HepG2 (cell line): ENCODE results near the gene BIRC7. TPM values are rescaled to one million over a fixed set of nuclear protein-coding genes. Genes with fewer than 3 reads are reported as not detected.

Source experiments
- ATAC-seq: fragments of 200-7000 bp; cut with Tn5 transposase; 3 replicates; pipeline ENCODE4 v1.9.1; 2020; ENCODE audit warnings: mild to moderate bottlenecking, moderate library complexity
- BruUV-seq: library from RNA; stranded (reverse); fragments of 400-500 nt; replicated peaks from 2 replicates; lab custom pipeline; 2021; lab: Mats Ljungman, UMichigan
- CTCF ChIA-PET: fragments of 300-600 bp; formaldehyde crosslinking; extraction: SDS; loops from one replicate; lab custom pipeline; 2021; ENCODE audit warnings: low total read pairs, inconsistent platforms, low intra/inter-chr PET ratio; lab: Yijun Ruan, JAX
- POLR2A ChIA-PET: fragments of 350-600 bp; sonication (Branson Sonifier 250); formaldehyde crosslinking; loops from one replicate; lab custom pipeline; 2020; ENCODE audit warnings: antibody characterized with exemption, inconsistent platforms; lab: Yijun Ruan, JAX
- DNase-seq: peaks from one replicate; pipeline ENCODE4 v3.0.0-alpha.2; 2015; ENCODE audit warnings: low spot score
- FAIRE-seq: peaks from 3 replicates; lab custom pipeline; 2011; peaks lifted over from hg19 to GRCh38; lab: Jason Lieb, UNC
- H2AFZ ChIP-seq: one replicate; pipeline ENCODE4 v1.6.1; 2011; ENCODE audit warnings: low read length, inconsistent platforms
- H3K27ac ChIP-seq: fragments of 300-600 bp; 3 replicates; pipeline ENCODE4 v1.8.0; 2011; ENCODE audit warnings: mixed run types, mild to moderate bottlenecking, mixed read lengths, low read length, inconsistent platforms; ENCODE audit not compliant: insufficient read depth; ENCODE audit errors: extremely low read length
- H3K27me3 ChIP-seq, 2 experiments: fragments of 200-600 bp in 1 of 2; 2 replicates in 1 of 2; 3 replicates in 1 of 2; pipeline versions ENCODE4 v1.6.0 to v1.8.0; 2011; ENCODE audit warnings: low read length in 2 of 2, mild to moderate bottlenecking in 2 of 2, moderate library complexity in 2 of 2, inconsistent platforms in 1 of 2; ENCODE audit not compliant: insufficient read depth in 2 of 2, control insufficient read depth in 1 of 2
- H3K36me3 ChIP-seq, 2 experiments: fragments of 200-600 bp in 1 of 2; replicated peaks in 1 of 2; 2 replicates in 1 of 2; 3 replicates in 1 of 2; pipeline versions ENCODE4 v1.5.1 to v1.8.0; 2011; ENCODE audit warnings: low read length in 2 of 2, inconsistent platforms in 1 of 2; ENCODE audit not compliant: insufficient read depth in 2 of 2, control insufficient read depth in 1 of 2
- H3K4me1 ChIP-seq: 2 replicates; pipeline ENCODE4 v1.5.1; 2012; ENCODE audit warnings: low read length, inconsistent platforms; ENCODE audit not compliant: insufficient read depth
- H3K4me2 ChIP-seq: 2 replicates; pipeline ENCODE4 v1.6.0; 2011; ENCODE audit warnings: low read depth, low read length, inconsistent platforms
- H3K4me3 ChIP-seq, 3 experiments: fragments of 200-600 bp in 1 of 3; sonication (generic), shearing (Covaris generic) in 1 of 3; replicated peaks in 1 of 3; 2 replicates each; pipeline ENCODE4 v1.5.1; 2011 to 2016; ENCODE audit warnings: low read length in 3 of 3, inconsistent platforms in 2 of 3, low read depth in 2 of 3, mild to moderate bottlenecking in 2 of 3, control low read depth in 1 of 3, mixed read lengths in 1 of 3; ENCODE audit not compliant: insufficient read depth in 1 of 3
- H3K79me2 ChIP-seq: one replicate; pipeline ENCODE4 v1.6.1; 2011; ENCODE audit warnings: low read length, inconsistent platforms; ENCODE audit not compliant: insufficient read depth
- H3K9ac ChIP-seq: 2 replicates; pipeline ENCODE4 v1.6.0; 2011; ENCODE audit warnings: mild to moderate bottlenecking, low read depth, low read length, inconsistent platforms; ENCODE audit not compliant: insufficient read depth
- H3K9me3 ChIP-seq: 2 replicates; pipeline ENCODE4 v1.5.1; 2012; ENCODE audit warnings: mild to moderate bottlenecking, low read length
- H4K20me1 ChIP-seq: 2 replicates; pipeline ENCODE4 v1.6.0; 2011; ENCODE audit warnings: inconsistent platforms, mild to moderate bottlenecking, low read length, moderate library complexity; ENCODE audit not compliant: insufficient read depth
- ATF7-NPFF ChIP-seq: sonication (generic); formaldehyde crosslinking; IDR thresholded peaks from 2 replicates; pipeline ENCODE4 v1.8.1; 2023; ENCODE audit warnings: mild to moderate bottlenecking, low read depth, missing genetic modification reagents, moderate library complexity
- EP300 ChIP-seq, 3 experiments: sonication (generic) in 1 of 3; formaldehyde crosslinking in 1 of 3; IDR thresholded peaks; 2 replicates each; pipeline versions ENCODE4 v1.5.1 to v1.6.1; 2011 to 2020; ENCODE audit warnings: low read depth in 2 of 3, low read length in 2 of 3, borderline replicate concordance in 1 of 3, improper control_type of control experiment in 1 of 3, mild to moderate bottlenecking in 1 of 3, missing genetic modification reagents in 1 of 3, moderate library complexity in 1 of 3
- FOSL1 ChIP-seq: sonication (generic); formaldehyde crosslinking; IDR thresholded peaks from 2 replicates; pipeline ENCODE4 v1.9.0; 2021; ENCODE audit warnings: missing genetic modification reagents, borderline replicate concordance
- FOXJ3 ChIP-seq: sonication (generic); formaldehyde crosslinking; IDR thresholded peaks from 2 replicates; pipeline ENCODE4 v1.4.0; 2020; ENCODE audit warnings: missing genetic modification reagents, mild to moderate bottlenecking, borderline replicate concordance
- IRF1 ChIP-seq: sonication (generic); formaldehyde crosslinking; IDR thresholded peaks from 2 replicates; pipeline ENCODE4 v1.4.0; 2020; ENCODE audit warnings: low read depth, mild to moderate bottlenecking, missing genetic modification reagents
- MXI1 ChIP-seq: IDR thresholded peaks from 3 replicates; pipeline ENCODE4 v1.6.1; 2012; ENCODE audit warnings: low read depth, low read length, inconsistent platforms, borderline replicate concordance
- PHF21A ChIP-seq: sonication (generic); formaldehyde crosslinking; IDR thresholded peaks from 2 replicates; pipeline ENCODE4 v1.5.0; 2020; ENCODE audit warnings: mild to moderate bottlenecking, missing genetic modification reagents
- TFE3 ChIP-seq: IDR thresholded peaks from 2 replicates; pipeline ENCODE4 v1.6.1; 2016
- TMF1 ChIP-seq: sonication (generic); formaldehyde crosslinking; IDR thresholded peaks from 2 replicates; pipeline ENCODE4 v1.8.1; 2022; ENCODE audit warnings: low read depth, missing genetic modification reagents
- ZBTB34 ChIP-seq: sonication (generic); formaldehyde crosslinking; IDR thresholded peaks from 2 replicates; pipeline ENCODE4 v1.8.0; 2022; ENCODE audit warnings: mild to moderate bottlenecking, missing genetic modification reagents
- ZNF138 ChIP-seq: sonication (generic); formaldehyde crosslinking; IDR thresholded peaks from 2 replicates; pipeline ENCODE4 v1.5.0; 2020; ENCODE audit warnings: mild to moderate bottlenecking, low read depth, missing genetic modification reagents
- ZNF224 ChIP-seq: sonication (generic); formaldehyde crosslinking; IDR thresholded peaks from 2 replicates; pipeline ENCODE4 v1.5.0; 2020; ENCODE audit warnings: mild to moderate bottlenecking, missing genetic modification reagents
- ZNF264 ChIP-seq: sonication (generic); formaldehyde crosslinking; IDR thresholded peaks from 2 replicates; pipeline ENCODE4 v1.4.0; 2020; ENCODE audit warnings: missing genetic modification reagents
- ZNF567 ChIP-seq: sonication (generic); formaldehyde crosslinking; IDR thresholded peaks from 2 replicates; pipeline ENCODE4 v1.8.1; 2023; ENCODE audit warnings: mild to moderate bottlenecking, missing genetic modification reagents, borderline replicate concordance
- ZNF605 ChIP-seq: sonication (generic); formaldehyde crosslinking; IDR thresholded peaks from 2 replicates; pipeline ENCODE4 v1.8.0; 2022; ENCODE audit warnings: mild to moderate bottlenecking, missing genetic modification reagents
- WGBS: methylation state at CpG from one replicate; pipeline ENCODE4 v1.1.6; 2017; ENCODE audit warnings: low lambda C conversion rate; 5-methylcytosine and 5-hydroxymethylcytosine counted together
- in situ Hi-C: cut with HindIII; loops from 2 replicates; pipeline ENCODE4 v1.10.0; 2017; ENCODE audit warnings: low pct_unique_long_range_greater_than_20kb; ENCODE audit not compliant: extremely low pct_ligation_motif_present
- intact Hi-C: fragments of 100-400 bp; cut with micrococcal nuclease; formaldehyde crosslinking; loops from one replicate; pipeline ENCODE4 v1.10.0; 2022; ENCODE audit not compliant: unreplicated experiment
- polyA plus RNA-seq, 8 experiments: library from polyadenylated mRNA; depleted of rRNA in 3 of 8; stranded (reverse) in 7 of 8; unstranded in 1 of 8; fragments of >200 nt; fragmentation: Illumina TruSeq in 4 of 8; extraction: Trizol in 4 of 8; gene quantifications; 2 replicates each; pipeline versions ENCODE4 v1.2.1 to v1.2.3, GENCODE V29; 2011 to 2016; ENCODE audit warnings: low read depth in 4 of 8, missing spikeins in 1 of 8, mixed read lengths in 1 of 8; ENCODE audit not compliant: insufficient read depth in 1 of 8
- total RNA-seq, 5 experiments: library from RNA; depleted of rRNA; stranded (reverse); fragments of >200 nt; fragmentation: Illumina TruSeq; extraction: Trizol; gene quantifications; 2 replicates each; pipeline ENCODE4 v1.2.3, GENCODE V29; 2016; ENCODE audit warnings: low read depth in 1 of 5
- TF ChIP-seq, protein P1 (sequence below): sonication (generic); formaldehyde crosslinking; IDR thresholded peaks from 2 replicates; pipeline ENCODE4 v1.9.0; 2021; ENCODE audit warnings: missing genetic modification reagents, borderline replicate concordance

Gene BIRC7
- total and polyA plus RNA-seq, 2 of the 13 experiments (the other 11 are each of a cell fraction or from before 2014, with no cell fraction given) = 0.27 to 5.1 TPM

DNA sequence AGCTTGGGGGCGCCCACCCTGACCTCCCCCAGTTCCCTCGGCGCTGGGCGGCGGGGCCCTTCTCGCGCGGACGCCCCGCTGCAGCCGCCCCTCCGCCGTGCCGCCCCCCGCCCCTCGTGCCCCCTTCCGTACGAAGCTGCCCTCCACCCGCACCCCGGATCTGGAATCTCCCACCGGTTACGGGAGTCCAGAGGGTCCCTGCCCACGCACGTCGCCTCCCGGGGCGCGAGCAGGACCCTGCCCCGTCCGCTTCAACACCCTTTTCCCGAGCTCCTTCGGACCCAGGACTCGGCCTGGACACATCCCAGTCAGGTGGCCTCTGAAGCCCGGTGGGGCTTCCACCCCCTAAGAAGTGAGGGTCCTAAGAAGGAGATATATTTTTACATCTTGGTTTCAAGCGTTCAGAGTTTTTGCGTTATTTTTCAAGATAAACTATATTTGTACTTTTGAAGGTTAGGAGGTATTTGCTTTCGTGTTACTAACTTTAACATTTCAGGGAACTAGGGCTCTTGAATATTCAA is 37.4 kb downstream of the BIRC7 start:
- Histone ChIP-seq H3K27me3 (peaks cover 0 to 7% of the 10 kb centered on the region in 2 experiments; a peak in 2 of 5 replicates), H4K20me1 (peaks cover 33% of the 10 kb centered on the region), H3K9ac (peak overlapping the region; percentile 96), H3K36me3 (peaks cover 30% of the 10 kb centered on the region in 2 experiments), H3K9me3 (no peaks in the 10 kb centered on the region), H3K4me2 (peak overlapping the region; percentile 92), H3K79me2 (peaks cover 41% of the 10 kb centered on the region), H3K4me1 (peaks cover 36% of the 10 kb centered on the region), H3K4me3 (peak overlapping the region; percentile 96 to 100 (median 99)), H3K27ac (peak overlapping the region; percentile 72), H2AFZ (no peak overlapping the region)
- POLR2A ChIA-PET = interaction anchor here (0.8 to 1.6 kb wide), 10 partner anchors 8 to 1230 kb away, joined by 3 to 8 read pairs (median 4); partner anchors contain the start of gene TCFL5
- BruUV-seq = no TSS peak
- intact Hi-C loops (no loop called here), in situ Hi-C loops (no loop called here)
- FAIRE-seq = no peak
- no peak for ATAC-seq
- WGBS = under 1% methylated on average over 24 of the region's 37 CpGs
- no peak for DNase-seq
- CTCF ChIA-PET = no interaction called here
- TF ChIP-seq ZNF567 (CRISPR knock-in tag) = no peak
- no peak for TF ChIP-seq MXI1
- peak; percentile 21; the same call in 1 of the 2 replicates for TF ChIP-seq TMF1 (CRISPR knock-in tag)
- no peak for TF ChIP-seq FOXJ3 (CRISPR knock-in tag)
- no peak for TF ChIP-seq ATF7-NPFF (CRISPR knock-in tag)
- 0 out of 2 replicates have a peak, but pooled peaks have one; percentile 7 for TF ChIP-seq ZNF264
- TF ChIP-seq ZNF224 (CRISPR knock-in tag) = 0 out of 2 replicates have a peak, but pooled peaks have one; percentile 63
- TF ChIP-seq ZBTB34 = no peak
- TF ChIP-seq TFE3 (CRISPR knock-in tag) = no peak
- no peak for TF ChIP-seq FOSL1
- TF ChIP-seq, protein P1, sequence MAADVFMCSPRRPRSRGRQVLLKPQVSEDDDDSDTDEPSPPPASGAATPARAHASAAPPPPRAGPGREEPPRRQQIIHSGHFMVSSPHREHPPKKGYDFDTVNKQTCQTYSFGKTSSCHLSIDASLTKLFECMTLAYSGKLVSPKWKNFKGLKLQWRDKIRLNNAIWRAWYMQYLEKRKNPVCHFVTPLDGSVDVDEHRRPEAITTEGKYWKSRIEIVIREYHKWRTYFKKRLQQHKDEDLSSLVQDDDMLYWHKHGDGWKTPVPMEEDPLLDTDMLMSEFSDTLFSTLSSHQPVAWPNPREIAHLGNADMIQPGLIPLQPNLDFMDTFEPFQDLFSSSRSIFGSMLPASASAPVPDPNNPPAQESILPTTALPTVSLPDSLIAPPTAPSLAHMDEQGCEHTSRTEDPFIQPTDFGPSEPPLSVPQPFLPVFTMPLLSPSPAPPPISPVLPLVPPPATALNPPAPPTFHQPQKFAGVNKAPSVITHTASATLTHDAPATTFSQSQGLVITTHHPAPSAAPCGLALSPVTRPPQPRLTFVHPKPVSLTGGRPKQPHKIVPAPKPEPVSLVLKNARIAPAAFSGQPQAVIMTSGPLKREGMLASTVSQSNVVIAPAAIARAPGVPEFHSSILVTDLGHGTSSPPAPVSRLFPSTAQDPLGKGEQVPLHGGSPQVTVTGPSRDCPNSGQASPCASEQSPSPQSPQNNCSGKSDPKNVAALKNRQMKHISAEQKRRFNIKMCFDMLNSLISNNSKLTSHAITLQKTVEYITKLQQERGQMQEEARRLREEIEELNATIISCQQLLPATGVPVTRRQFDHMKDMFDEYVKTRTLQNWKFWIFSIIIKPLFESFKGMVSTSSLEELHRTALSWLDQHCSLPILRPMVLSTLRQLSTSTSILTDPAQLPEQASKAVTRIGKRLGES = no peak
- peak; percentile 33; the same call in 1 of the 2 replicates for TF ChIP-seq ZNF605 (CRISPR knock-in tag)
- 0 out of 2 replicates have a peak, but pooled peaks have one; percentile 11 for TF ChIP-seq IRF1 (CRISPR knock-in tag)
- no peak for TF ChIP-seq EP300 (IDR thresholded peaks at IDR 0.05; ENCODE audit: low read depth in 2 of 2, low read length in 2 of 2)
- TF ChIP-seq EP300 (CRISPR knock-in tag; IDR thresholded peaks at IDR 0.05; ENCODE audit: borderline replicate concordance) = no peak
- 0 out of 2 replicates have a peak, but pooled peaks have one; percentile 2 for TF ChIP-seq PHF21A
- 0 out of 2 replicates have a peak, but pooled peaks have one; percentile 7 for TF ChIP-seq ZNF138 (CRISPR knock-in tag)
